ENCODE measurements around the gene VSTM1. TPM values are rescaled to one million over a fixed set of nuclear protein-coding genes. Genes with fewer than 3 reads are reported as not detected.

The VSTM1 gene
- total RNA-seq, 1 experiment from 2014 or later = not detected

- no peak for DNase-seq
- H3K27ac Mint-ChIP-seq = peak within 1 kb of the TSS in 1 of 3 experiments; percentile 15; a peak in 1 of 7 replicates
- no CpG with 5 or more reads among the region's 7 CpGs for WGBS (ENCODE audit: extremely low coverage, insufficient read length, low lambda C conversion rate)
Observed at GRCh38 chr19:54081032-54081431, 17.3 kb upstream of the VSTM1 start, which contains the start of gene TARM1. Gene TARM1, minus strand, starts transcription at chr19:54081365. Its CDS starts 25 bp downstream, at chr19:54081340.

More at GRCh38 chr19:54081032-54081431, 17.3 kb upstream of the VSTM1 start, which contains the start of gene TARM1:
- H2AK5ac ChIP-seq (ENCODE audit: insufficient read length, low read length) = no peak within 1 kb of the TSS
- no peak for TF ChIP-seq CTCF (conservative IDR thresholded peaks at IDR 0.05)
- Mint-ChIP-seq H3K9me3 (peaks cover 22 to 34% of the 10 kb centered on the region in 2 experiments), H3K36me3 (ENCODE audit: insufficient read depth in 1 of 3, low read depth in 3 of 3) (peaks cover 6 to 9% (median 6%) of the 10 kb centered on the region in 3 experiments), H3K27me3 (ENCODE audit: low read depth) (peaks cover 2% of the 10 kb centered on the region; the same call in 1 of the 2 replicates), H3K4me1 (peaks cover 0 to 2% of the 10 kb centered on the region in 2 experiments; a peak in 1 of 4 replicates), H3K4me3 (no peak within 1 kb of the TSS)
- no peak within 1 kb of the TSS for H3K56ac ChIP-seq (ENCODE audit: insufficient read length, low read depth, low read length)
- H2BK5ac ChIP-seq (ENCODE audit: insufficient read length, low read length) = no peak within 1 kb of the TSS
- no peak within 1 kb of the TSS for H4K91ac ChIP-seq (ENCODE audit: insufficient read length, low read depth, low read length)
- no peak within 1 kb of the TSS for H3K27ac ChIP-seq (ENCODE audit: insufficient read length, low read depth, low read length)
- H3K9me3 ChIP-seq (ENCODE audit: control insufficient read depth, low read depth, low read length) = peaks cover 6% of the 10 kb centered on the region
- no peak within 1 kb of the TSS for H2BK12ac ChIP-seq (ENCODE audit: insufficient read length, low read depth, low read length)
- H3K4me2 ChIP-seq (ENCODE audit: insufficient read depth, insufficient read length, low read length) = no peak within 1 kb of the TSS
- no peak within 1 kb of the TSS for H3K9ac ChIP-seq (ENCODE audit: extremely low read depth, insufficient read length, low read length)
- no peak within 1 kb of the TSS for H2AFZ ChIP-seq (ENCODE audit: low read length)
- no peak within 1 kb of the TSS for H3K23ac ChIP-seq (ENCODE audit: insufficient read length, low read depth, low read length)
- H2BK120ac ChIP-seq (ENCODE audit: low read depth, low read length, poor library complexity, severe bottlenecking) = no peak within 1 kb of the TSS
- no peak within 1 kb of the TSS for H3K14ac ChIP-seq (ENCODE audit: insufficient read depth, low read length)
- no peaks in the 10 kb centered on the region for H4K20me1 ChIP-seq (ENCODE audit: control insufficient read depth, insufficient read depth, insufficient read length)
- no peaks in the 10 kb centered on the region for H3K27me3 ChIP-seq (ENCODE audit: insufficient read depth, low read length)
- H2BK15ac ChIP-seq (ENCODE audit: low read depth, low read length) = no peak within 1 kb of the TSS
- H2BK20ac ChIP-seq (ENCODE audit: low read depth, low read length, poor library complexity, severe bottlenecking) = no peak within 1 kb of the TSS
- H3K18ac ChIP-seq (ENCODE audit: insufficient read length, low read depth, low read length) = no peak within 1 kb of the TSS
- H3K4ac ChIP-seq (ENCODE audit: low read depth, low read length) = no peak within 1 kb of the TSS
- no peaks in the 10 kb centered on the region for H3K79me1 ChIP-seq (ENCODE audit: insufficient read depth, low read depth, low read length, poor library complexity, severe bottlenecking)
- no peak within 1 kb of the TSS for H4K8ac ChIP-seq (replicated peaks; ENCODE audit: insufficient read length, low read depth, low read length)
- H3K4me1 ChIP-seq (ENCODE audit: insufficient read depth, low read length) = no peaks in the 10 kb centered on the region
- no peak within 1 kb of the TSS for H3T11ph ChIP-seq (ENCODE audit: low read length)
- no peaks in the 10 kb centered on the region for H3K79me2 ChIP-seq (ENCODE audit: insufficient read depth, low read length)
- no peak within 1 kb of the TSS for H4K5ac ChIP-seq (ENCODE audit: insufficient read length, low read depth, low read length)
- no peaks in the 10 kb centered on the region for H3K23me2 ChIP-seq (ENCODE audit: insufficient read length, low read depth, low read length, poor library complexity, severe bottlenecking)
